T-helper 1 cell (primary cell): ENCODE measurements around the gene NRN1.
"Not testable (repeated sequence)": the region's sequence is repeated elsewhere in the genome, so short reads cannot be mapped to it uniquely, and the experiment has no call there.

ENCODE experiments used
- DNase-seq, 5 donors: peaks; one replicate each; pipeline ENCODE4 v3.0.0-alpha.2; 2012 to 2020

NRN1 gene

DNA sequence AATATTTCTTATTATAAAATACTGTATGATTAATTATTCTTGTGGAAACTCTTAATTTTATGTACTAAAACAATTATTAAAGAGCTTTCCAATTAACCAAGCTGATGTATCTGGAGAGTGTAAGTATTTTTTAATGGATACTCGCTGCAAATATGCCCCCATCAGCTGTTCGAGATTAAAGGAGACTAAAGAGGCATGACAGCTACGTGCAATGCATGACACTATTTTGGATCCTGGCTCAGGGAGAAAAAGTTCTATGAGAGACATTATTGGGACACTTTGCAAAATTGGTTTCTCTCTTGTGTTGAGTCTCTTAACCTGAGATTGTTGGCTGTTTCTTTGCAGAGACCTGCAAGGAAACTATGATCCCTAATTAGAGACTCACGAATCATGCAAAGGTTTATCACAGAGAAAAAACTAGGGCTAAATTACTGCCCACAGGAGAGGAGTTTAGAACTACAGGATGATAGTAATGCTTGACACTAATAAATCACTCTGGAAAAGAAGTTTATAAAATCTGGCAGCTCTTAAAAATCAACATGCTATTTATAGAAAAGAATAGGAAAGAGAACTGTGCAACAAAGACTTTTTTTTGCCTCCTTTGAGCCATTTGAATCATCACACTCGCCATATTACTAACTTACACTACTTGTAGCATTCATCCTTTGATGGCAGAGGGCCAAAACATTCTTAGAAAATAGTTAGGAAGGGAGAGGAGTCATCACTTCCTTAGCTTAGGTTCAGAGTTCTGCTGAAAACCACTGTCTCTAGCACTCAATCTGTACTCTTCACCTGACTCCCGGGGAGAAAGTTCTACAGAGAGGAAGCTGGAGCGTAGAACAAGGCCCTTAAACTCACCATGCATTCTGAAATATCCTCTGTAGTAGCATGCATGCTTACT is 25.3 kb downstream of the NRN1 start:
- DNase-seq, result peak in 1 of 5 donors; percentile 62

GRCh38 chr6:5979650-5980420 is 26.9 kb downstream of the NRN1 start:
- peak in 1 of 5 donors; percentile 15 for DNase-seq

- DNase-seq, result no peak
Observed at GRCh38 chr6:5976811-5977210, 29.9 kb downstream of the NRN1 start.

DNA sequence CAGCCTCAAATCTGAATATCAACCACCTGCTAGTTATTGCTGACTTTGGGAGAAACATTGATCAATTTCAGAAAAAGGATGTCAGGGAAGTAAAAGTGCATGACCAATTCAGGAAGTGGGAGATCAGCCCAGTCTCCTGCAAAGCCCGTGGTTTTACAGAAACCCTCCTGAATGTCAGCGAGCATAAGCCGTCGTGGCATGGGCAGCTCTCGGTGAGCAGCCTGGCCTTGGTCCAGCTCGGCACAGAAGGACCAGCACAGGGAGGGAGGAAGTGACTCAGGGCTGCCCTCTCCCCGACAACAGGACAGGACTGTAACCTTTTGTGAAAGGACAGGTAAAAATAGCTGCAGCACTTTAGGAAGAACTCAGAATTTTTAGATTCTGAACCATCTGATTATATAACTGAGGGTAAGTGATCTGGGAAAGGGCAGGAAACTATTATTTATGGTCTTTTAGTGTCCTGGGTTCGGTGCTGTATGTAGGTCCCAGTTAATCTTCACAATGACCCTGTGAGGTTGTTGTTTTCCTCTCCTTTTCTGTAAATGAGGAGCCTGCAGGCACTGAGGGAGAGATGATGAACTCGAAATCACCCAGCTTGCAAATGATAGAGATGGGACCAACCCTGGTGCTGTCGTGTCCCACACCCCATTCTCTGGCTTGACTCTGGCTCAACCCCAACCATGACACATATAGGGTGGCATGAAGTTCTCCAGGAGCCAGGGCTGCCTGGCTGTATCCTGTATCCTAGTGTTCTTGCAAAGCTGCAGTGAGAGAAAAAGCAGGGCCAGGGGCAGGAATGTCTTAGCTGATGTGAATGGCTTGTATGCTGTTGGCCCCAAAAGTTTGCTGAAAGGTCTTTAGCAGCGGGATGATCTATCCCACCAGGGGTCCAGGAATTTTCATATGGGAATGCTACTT is 37.6 kb downstream of the NRN1 start:
- no peak for DNase-seq

DNA sequence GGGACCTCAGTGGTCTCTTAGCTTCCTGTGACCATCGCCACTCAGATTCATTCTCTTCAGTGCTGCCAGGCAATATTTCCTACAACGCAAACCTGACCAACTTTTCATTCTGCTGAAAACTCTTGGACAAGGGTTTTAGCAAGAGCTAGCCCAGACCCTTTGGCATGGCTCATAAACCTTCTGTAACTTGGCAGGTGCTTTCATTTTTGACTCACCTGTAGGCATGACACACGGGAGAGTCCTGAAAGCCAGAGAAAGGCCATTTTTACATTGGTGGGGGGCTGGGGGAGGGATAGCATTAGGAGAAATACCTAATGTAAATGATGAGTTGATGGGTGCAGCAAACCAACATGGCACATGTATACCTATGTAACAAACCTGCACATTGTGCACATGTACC is 38.7 kb downstream of the NRN1 start:
- DNase-seq, result not testable (repeated sequence)

DNA sequence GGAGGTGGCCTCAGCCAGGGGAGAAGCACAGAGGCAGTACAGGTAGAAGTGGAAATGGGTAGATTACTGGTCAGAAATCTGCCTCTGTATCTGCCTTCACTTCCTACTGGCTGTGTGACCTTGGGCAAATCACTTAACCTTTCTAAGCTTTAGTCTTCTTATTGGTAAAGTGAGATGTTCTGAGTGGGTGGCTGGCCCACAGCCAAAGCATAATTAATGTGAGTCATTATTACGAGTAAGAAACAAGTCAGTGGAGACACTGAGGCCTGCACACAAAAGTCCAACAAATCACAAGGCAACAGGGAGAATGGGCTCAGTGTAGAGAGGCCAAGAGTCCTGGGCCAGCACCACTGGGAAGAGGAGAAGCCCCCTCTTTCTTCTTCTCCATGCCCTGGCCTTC is 39.1 kb downstream of the NRN1 start:
- no peak for DNase-seq

- no peak for DNase-seq
Observed at GRCh38 chr6:5962794-5963193, 43.9 kb downstream of the NRN1 start.

DNA sequence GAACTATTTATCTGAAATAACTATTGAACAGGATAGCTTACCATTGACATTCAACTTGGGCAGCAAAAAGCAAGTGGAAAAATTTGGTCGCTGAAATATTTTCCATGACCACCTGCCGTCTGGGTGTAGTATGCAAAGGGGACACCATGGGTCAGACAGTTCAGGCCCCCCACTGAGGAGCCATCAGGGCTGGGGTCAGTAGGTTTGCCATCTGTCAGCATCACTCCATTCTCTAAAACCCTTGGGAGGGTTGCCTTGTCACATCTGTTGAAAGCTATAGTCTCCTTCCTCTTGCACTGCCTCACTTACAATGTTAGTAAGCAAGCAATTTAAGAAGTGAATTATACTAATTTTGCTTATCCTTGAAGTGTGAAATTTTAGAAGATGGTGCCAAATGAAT is 44.9 kb downstream of the NRN1 start:
- no peak for DNase-seq

DNA sequence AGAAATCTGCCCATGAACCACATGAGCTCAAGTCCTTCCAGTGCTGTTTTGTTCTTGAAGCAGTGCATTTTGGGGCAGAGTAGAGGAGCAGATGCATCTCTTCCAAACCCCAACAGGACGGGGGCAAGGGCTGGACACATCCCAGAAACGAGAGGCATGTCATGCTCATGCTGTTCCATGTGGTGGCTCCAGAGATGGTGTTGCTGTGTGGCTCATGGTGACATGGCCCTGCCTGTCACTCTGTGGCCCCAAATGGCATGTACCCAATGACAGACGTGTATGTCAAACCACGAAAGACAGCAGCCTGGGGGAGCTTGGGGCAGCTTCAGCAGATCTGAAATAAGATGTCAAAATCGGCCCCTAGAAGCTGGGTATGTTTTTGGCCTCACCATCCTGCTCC is 46.3 kb downstream of the NRN1 start:
- no peak for DNase-seq

GRCh38 chr6:5958921-5959320 is 47.8 kb downstream of the NRN1 start:
- no peak for DNase-seq

DNA sequence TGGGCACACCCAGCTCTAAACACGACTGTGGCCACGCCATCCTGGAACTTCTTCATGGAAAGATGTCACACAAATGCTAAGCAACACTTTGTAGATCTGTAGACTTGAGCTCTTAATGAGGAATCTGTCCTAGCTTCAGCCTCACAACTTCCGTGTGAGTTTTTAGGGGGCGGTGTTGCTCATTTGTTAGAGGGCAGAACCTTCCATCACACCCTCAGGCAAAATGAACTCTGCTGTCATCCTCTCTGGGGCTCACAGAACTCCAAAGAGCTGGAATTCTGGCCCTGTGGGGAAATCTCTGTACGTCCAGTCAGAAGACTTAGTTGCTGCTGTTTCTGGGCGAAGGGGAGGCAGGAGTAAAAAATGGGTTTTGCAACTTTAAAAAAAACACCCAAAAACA is 49.8 kb downstream of the NRN1 start:
- no peak for DNase-seq

GRCh38 chr6:5950361-5950785 is 56.4 kb downstream of the NRN1 start:
- DNase-seq, result no peak
